Right lobe of liver (tissue), 4 donors: ENCODE data around the gene ARHGAP19.

ENCODE experiments used
- POLR2A ChIP-seq: fragments of 450-650 bp; IDR thresholded peaks from one replicate; pipeline ENCODE4 v1.6.1; 2017; ENCODE audit warnings: antibody characterized with exemption, mild to moderate bottlenecking
- TF ChIP-seq, protein P1 (sequence below), 4 donors: fragments of 200-600 bp in 3 of 4; fragments of 450-650 bp in 1 of 4; IDR thresholded peaks; one replicate each; pipeline versions ENCODE4 v1.5.1 to v1.8.0; 2016 to 2022; ENCODE audit warnings: antibody characterized with exemption in 4 of 4, mild to moderate bottlenecking in 2 of 4
- donor health status: DM: no; HTN: no; CAD: no.
- donor health status: DM: no; HTN: no; CAD: no.
- donor health status: DM: no; HTN: yes; CAD: no.

GRCh38 chr10:97230146-97230545 is 62.3 kb downstream of the ARHGAP19 start:
- TF ChIP-seq, protein P1, sequence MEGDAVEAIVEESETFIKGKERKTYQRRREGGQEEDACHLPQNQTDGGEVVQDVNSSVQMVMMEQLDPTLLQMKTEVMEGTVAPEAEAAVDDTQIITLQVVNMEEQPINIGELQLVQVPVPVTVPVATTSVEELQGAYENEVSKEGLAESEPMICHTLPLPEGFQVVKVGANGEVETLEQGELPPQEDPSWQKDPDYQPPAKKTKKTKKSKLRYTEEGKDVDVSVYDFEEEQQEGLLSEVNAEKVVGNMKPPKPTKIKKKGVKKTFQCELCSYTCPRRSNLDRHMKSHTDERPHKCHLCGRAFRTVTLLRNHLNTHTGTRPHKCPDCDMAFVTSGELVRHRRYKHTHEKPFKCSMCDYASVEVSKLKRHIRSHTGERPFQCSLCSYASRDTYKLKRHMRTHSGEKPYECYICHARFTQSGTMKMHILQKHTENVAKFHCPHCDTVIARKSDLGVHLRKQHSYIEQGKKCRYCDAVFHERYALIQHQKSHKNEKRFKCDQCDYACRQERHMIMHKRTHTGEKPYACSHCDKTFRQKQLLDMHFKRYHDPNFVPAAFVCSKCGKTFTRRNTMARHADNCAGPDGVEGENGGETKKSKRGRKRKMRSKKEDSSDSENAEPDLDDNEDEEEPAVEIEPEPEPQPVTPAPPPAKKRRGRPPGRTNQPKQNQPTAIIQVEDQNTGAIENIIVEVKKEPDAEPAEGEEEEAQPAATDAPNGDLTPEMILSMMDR (IDR thresholded peaks at IDR 0.05) = no peak
- TF ChIP-seq POLR2A = no peak
